SKM-1 treated with dmso at 0.1 percent for 144 hours (cell line): Measurements from ENCODE around the gene CDHR1.
A peak's percentile ranks its signal among the peaks of the same experiment; 100 is the strongest.
"Not testable (repeated sequence)": the region's sequence is repeated elsewhere in the genome, so short reads cannot be mapped to it uniquely, and the experiment has no call there.

ENCODE experiments used
- DNase-seq: peaks from one replicate; lab custom pipeline; 2025; ENCODE audit not compliant: unreplicated experiment; lab: John Stamatoyannopoulos, UW

The CDHR1 gene

GRCh38 chr10:84194424-84195043 lies at the start of gene CDHR1:
TSS of gene CDHR1 (plus strand) at chr10:84194537. CDS start at chr10:84194761, 224 bp downstream.
- no peak for DNase-seq

GRCh38 chr10:84147347-84147746 lies 47.0 kb upstream of the CDHR1 start:
- no peak for DNase-seq

GRCh38 chr10:84148006-84148597 lies 46.2 kb upstream of the CDHR1 start:
- DNase-seq: peak; percentile 39

GRCh38 chr10:84149854-84150253 lies 44.5 kb upstream of the CDHR1 start:
- no peak for DNase-seq

GRCh38 chr10:84152769-84153168 lies 41.6 kb upstream of the CDHR1 start:
- DNase-seq: no peak

- DNase-seq: no peak
Measured at GRCh38 chr10:84155521-84155920, 38.8 kb upstream of the CDHR1 start.

GRCh38 chr10:84156009-84156408 lies 38.3 kb upstream of the CDHR1 start:
- DNase-seq: no peak

- DNase-seq: peak; percentile 95
Measured at GRCh38 chr10:84156768-84157167, 37.6 kb upstream of the CDHR1 start.

- DNase-seq: no peak
Measured at GRCh38 chr10:84158061-84158460, 36.3 kb upstream of the CDHR1 start.

- no peak for DNase-seq
Measured at GRCh38 chr10:84158550-84158949, 35.8 kb upstream of the CDHR1 start.

GRCh38 chr10:84159076-84159685 lies 35.2 kb upstream of the CDHR1 start:
- DNase-seq: no peak

GRCh38 chr10:84160663-84161362 lies 33.5 kb upstream of the CDHR1 start:
- DNase-seq: no peak

- DNase-seq: no peak
Measured at GRCh38 chr10:84163996-84164395, 30.3 kb upstream of the CDHR1 start.

- no peak for DNase-seq
Measured at GRCh38 chr10:84164442-84164841, 29.9 kb upstream of the CDHR1 start.

GRCh38 chr10:84166620-84167288 lies 27.6 kb upstream of the CDHR1 start:
- no peak for DNase-seq

- DNase-seq: not testable (repeated sequence)
Measured at GRCh38 chr10:84167289-84167653, 27.1 kb upstream of the CDHR1 start.

GRCh38 chr10:84168382-84168781 lies 26.0 kb upstream of the CDHR1 start:
- DNase-seq: not testable (repeated sequence)

GRCh38 chr10:84171237-84171636 lies 23.1 kb upstream of the CDHR1 start:
- not testable (repeated sequence) for DNase-seq

- not testable (repeated sequence) for DNase-seq
Measured at GRCh38 chr10:84171700-84172466, 22.5 kb upstream of the CDHR1 start.

GRCh38 chr10:84172467-84173356 lies 21.6 kb upstream of the CDHR1 start:
- DNase-seq: no peak
